ENCODE results near the gene NOMO2.
"Not testable (repeated sequence)": the region's sequence is repeated elsewhere in the genome, so short reads cannot be mapped to it uniquely, and the experiment has no call there.

Gene NOMO2

DNA sequence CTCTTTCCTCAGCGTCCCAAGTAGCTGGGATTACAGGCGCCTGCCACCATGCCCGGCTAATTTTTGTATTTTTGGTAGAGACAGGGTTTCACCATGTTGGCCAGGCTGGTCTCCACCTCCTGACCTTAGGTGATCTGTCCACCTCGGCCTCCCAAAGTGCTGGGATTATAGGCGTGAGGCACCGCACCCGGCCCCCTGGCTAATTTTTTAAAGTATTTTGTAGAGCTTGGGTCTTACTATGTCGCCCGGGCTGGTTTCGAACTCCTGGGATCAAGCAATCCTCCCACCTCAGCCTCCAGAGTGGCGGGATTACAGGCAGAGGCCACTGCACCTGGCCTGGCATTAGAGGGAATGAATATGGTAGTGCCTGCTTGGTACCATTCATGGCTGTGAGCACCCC, 33.9 kb upstream of the NOMO2 start:
- H3K36me3 ChIP-seq (ENCODE audit: insufficient read depth, low read length); H3K27ac ChIP-seq (ENCODE audit: low read length); H3K4me2 ChIP-seq (ENCODE audit: insufficient read depth, low read length); H3K9ac ChIP-seq (ENCODE audit: low read depth, low read length); DNase-seq; ATAC-seq (ENCODE audit: insufficient read depth, low read depth); H3K9me3 ChIP-seq (ENCODE audit: insufficient read depth, low read length, severe bottlenecking); H3K4me3 ChIP-seq (ENCODE audit: low read depth in 1 of 2, low read length in 2 of 2); H2AFZ ChIP-seq (ENCODE audit: low read depth, low read length); H3K79me2 ChIP-seq (ENCODE audit: insufficient read depth, low read length); H3K4me1 ChIP-seq (ENCODE audit: insufficient read depth, low read length); H3K27me3 ChIP-seq (ENCODE audit: insufficient read depth, low read length, poor library complexity); H4K20me1 ChIP-seq (ENCODE audit: insufficient read depth, low read length): not testable (repeated sequence)

DNA sequence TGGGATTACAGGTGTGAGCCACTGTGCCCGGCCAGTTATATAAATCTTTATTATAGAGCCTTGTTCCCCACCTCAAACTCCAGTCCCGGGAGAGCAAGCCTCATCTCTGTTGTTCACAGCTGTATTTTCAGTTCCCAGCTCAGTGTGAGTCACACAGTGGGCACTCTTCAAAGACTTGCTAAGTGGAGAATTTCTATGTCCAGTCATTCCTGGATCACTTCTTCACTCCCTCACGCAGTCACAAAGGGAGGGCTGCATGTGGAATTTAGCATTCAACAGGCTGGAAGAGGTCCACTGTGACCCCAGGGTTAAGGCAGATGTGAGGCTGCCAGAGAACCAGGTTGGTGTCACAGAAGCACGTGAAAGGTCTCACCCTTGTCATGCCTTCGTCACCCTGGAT, 33.0 kb upstream of the NOMO2 start:
- not testable (repeated sequence) for H3K79me2 ChIP-seq (ENCODE audit: insufficient read depth, low read length); ATAC-seq (ENCODE audit: insufficient read depth, low read depth); H4K20me1 ChIP-seq (ENCODE audit: insufficient read depth, low read length); H3K36me3 ChIP-seq (ENCODE audit: insufficient read depth, low read length); H3K4me3 ChIP-seq (ENCODE audit: low read depth in 1 of 2, low read length in 2 of 2); H3K27me3 ChIP-seq (ENCODE audit: insufficient read depth, low read length, poor library complexity); H3K27ac ChIP-seq (ENCODE audit: low read length); DNase-seq; H3K9me3 ChIP-seq (ENCODE audit: insufficient read depth, low read length, severe bottlenecking); H3K4me2 ChIP-seq (ENCODE audit: insufficient read depth, low read length); H2AFZ ChIP-seq (ENCODE audit: low read depth, low read length); H3K9ac ChIP-seq (ENCODE audit: low read depth, low read length); H3K4me1 ChIP-seq (ENCODE audit: insufficient read depth, low read length)

DNA sequence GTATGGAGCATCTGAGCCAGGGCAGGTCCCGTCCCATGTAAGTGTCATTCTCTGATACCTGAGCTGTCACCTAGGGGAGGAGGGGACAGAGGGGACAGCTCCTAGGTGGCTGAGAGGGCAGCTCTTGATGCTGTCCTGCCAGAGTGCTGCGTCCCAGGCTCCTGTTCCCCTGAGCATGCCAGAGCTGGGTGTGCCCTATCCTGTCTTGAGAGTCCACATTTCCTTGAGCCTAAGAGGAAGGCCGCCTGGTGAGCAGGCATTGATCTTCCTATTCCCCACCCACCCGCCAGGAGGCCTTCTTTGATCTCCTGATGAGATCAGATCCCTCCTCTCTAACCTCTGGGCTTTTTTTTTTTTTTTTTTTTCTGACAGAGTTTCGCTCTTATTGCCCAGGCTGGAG, 32.0 kb upstream of the NOMO2 start:
- peak; percentile 8 for DNase-seq
- ATAC-seq (ENCODE audit: insufficient read depth, low read depth): not testable (repeated sequence)

DNA sequence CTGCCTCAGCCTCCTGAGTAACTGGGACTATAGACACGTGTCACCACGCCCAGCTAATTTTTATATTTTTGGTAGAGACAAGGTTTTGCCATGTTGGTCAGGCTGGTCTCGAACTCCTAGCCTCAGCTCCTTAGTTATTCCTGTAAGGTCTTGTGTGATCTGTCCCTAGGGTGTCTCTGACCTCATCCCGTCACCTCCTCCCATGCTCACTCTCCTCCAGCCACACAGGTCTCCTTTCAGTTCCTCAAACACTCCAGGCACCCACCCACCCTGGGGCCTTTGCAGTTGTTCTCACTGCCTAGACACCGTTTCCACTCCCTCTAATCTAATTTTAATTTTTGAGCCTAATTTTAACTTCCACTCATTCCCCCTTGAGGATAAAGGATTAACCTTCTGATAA, 31.1 kb upstream of the NOMO2 start:
- not testable (repeated sequence) for H2AFZ ChIP-seq (ENCODE audit: low read depth, low read length); H4K20me1 ChIP-seq (ENCODE audit: insufficient read depth, low read length); ATAC-seq (ENCODE audit: insufficient read depth, low read depth); H3K27me3 ChIP-seq (ENCODE audit: insufficient read depth, low read length, poor library complexity); H3K9ac ChIP-seq (ENCODE audit: low read depth, low read length); H3K4me2 ChIP-seq (ENCODE audit: insufficient read depth, low read length); H3K79me2 ChIP-seq (ENCODE audit: insufficient read depth, low read length); H3K4me1 ChIP-seq (ENCODE audit: insufficient read depth, low read length); H3K36me3 ChIP-seq (ENCODE audit: insufficient read depth, low read length); H3K27ac ChIP-seq (ENCODE audit: low read length); DNase-seq; H3K4me3 ChIP-seq (ENCODE audit: low read depth in 1 of 2, low read length in 2 of 2); H3K9me3 ChIP-seq (ENCODE audit: insufficient read depth, low read length, severe bottlenecking)

More for the DNA sequence above, 32.0 kb upstream of the NOMO2 start:
- H3K9ac ChIP-seq (ENCODE audit: low read depth, low read length); H3K4me2 ChIP-seq (ENCODE audit: insufficient read depth, low read length); H3K79me2 ChIP-seq (ENCODE audit: insufficient read depth, low read length); H3K4me3 ChIP-seq (ENCODE audit: low read depth in 1 of 2, low read length in 2 of 2); H3K36me3 ChIP-seq (ENCODE audit: insufficient read depth, low read length); H3K4me1 ChIP-seq (ENCODE audit: insufficient read depth, low read length); H3K9me3 ChIP-seq (ENCODE audit: insufficient read depth, low read length, severe bottlenecking); H4K20me1 ChIP-seq (ENCODE audit: insufficient read depth, low read length); H3K27me3 ChIP-seq (ENCODE audit: insufficient read depth, low read length, poor library complexity); H2AFZ ChIP-seq (ENCODE audit: low read depth, low read length); H3K27ac ChIP-seq (ENCODE audit: low read length): not testable (repeated sequence)

DNA sequence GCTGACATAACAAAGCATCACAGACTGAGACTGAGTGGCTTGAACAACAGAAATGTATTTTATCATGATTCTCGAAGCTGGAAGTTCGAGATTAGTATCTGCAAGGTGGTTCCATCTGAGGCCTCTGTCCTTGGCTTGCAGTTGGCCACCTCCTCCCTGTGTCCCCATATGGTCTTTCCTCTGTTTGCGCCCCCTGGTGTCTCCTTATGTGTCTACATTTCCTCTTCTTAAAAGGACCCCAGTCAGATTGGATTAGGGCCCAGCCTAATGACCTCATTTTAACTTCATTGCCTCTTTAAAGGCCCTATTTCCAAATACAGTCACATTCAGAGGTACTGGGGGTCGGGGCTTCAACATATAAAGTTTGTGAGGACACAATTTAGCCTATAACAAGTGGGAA, 30.0 kb upstream of the NOMO2 start:
- H3K4me2 ChIP-seq (ENCODE audit: insufficient read depth, low read length); H3K9me3 ChIP-seq (ENCODE audit: insufficient read depth, low read length, severe bottlenecking); H3K4me1 ChIP-seq (ENCODE audit: insufficient read depth, low read length); H3K36me3 ChIP-seq (ENCODE audit: insufficient read depth, low read length); H3K9ac ChIP-seq (ENCODE audit: low read depth, low read length); H4K20me1 ChIP-seq (ENCODE audit: insufficient read depth, low read length); H3K79me2 ChIP-seq (ENCODE audit: insufficient read depth, low read length); H3K27me3 ChIP-seq (ENCODE audit: insufficient read depth, low read length, poor library complexity); H3K4me3 ChIP-seq (ENCODE audit: low read depth in 1 of 2, low read length in 2 of 2); H2AFZ ChIP-seq (ENCODE audit: low read depth, low read length); H3K27ac ChIP-seq (ENCODE audit: low read length): not testable (repeated sequence)
- peak; percentile 37 for DNase-seq
- ATAC-seq (ENCODE audit: insufficient read depth, low read depth): peak; percentile 63; the same call in 2 of the 3 replicates
- TF ChIP-seq, protein P1, sequence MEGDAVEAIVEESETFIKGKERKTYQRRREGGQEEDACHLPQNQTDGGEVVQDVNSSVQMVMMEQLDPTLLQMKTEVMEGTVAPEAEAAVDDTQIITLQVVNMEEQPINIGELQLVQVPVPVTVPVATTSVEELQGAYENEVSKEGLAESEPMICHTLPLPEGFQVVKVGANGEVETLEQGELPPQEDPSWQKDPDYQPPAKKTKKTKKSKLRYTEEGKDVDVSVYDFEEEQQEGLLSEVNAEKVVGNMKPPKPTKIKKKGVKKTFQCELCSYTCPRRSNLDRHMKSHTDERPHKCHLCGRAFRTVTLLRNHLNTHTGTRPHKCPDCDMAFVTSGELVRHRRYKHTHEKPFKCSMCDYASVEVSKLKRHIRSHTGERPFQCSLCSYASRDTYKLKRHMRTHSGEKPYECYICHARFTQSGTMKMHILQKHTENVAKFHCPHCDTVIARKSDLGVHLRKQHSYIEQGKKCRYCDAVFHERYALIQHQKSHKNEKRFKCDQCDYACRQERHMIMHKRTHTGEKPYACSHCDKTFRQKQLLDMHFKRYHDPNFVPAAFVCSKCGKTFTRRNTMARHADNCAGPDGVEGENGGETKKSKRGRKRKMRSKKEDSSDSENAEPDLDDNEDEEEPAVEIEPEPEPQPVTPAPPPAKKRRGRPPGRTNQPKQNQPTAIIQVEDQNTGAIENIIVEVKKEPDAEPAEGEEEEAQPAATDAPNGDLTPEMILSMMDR (IDR thresholded peaks at IDR 0.05; ENCODE audit: borderline replicate concordance, extremely low read depth, low read length, poor library complexity, severe bottlenecking): peak; percentile 36

DNA sequence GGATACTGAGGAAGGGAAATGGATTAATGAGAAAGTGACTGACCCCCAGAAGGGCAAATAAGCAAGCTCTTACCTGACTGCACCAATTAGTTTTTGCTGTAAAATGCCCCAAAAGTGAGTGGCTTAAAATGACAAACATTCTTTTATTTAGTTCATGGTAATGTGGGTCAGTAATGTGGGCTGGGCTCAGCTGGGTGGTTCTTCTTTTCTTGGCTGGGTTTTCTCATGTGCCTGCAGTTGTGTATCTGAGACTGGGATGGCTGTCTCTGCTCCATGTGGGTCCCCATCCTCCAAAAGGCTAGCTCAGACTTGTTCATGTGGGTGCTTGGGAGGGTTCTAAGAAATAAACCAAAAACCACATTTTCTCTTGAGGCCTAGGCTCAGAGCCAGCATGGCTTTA, 29.5 kb upstream of the NOMO2 start:
- H3K27ac ChIP-seq (ENCODE audit: low read length); H3K4me2 ChIP-seq (ENCODE audit: insufficient read depth, low read length); H3K4me3 ChIP-seq (ENCODE audit: low read depth in 1 of 2, low read length in 2 of 2); H3K27me3 ChIP-seq (ENCODE audit: insufficient read depth, low read length, poor library complexity); H3K4me1 ChIP-seq (ENCODE audit: insufficient read depth, low read length); H2AFZ ChIP-seq (ENCODE audit: low read depth, low read length); DNase-seq; H3K36me3 ChIP-seq (ENCODE audit: insufficient read depth, low read length); H4K20me1 ChIP-seq (ENCODE audit: insufficient read depth, low read length); H3K79me2 ChIP-seq (ENCODE audit: insufficient read depth, low read length); H3K9me3 ChIP-seq (ENCODE audit: insufficient read depth, low read length, severe bottlenecking); H3K9ac ChIP-seq (ENCODE audit: low read depth, low read length): not testable (repeated sequence)
- ATAC-seq (ENCODE audit: insufficient read depth, low read depth): peak; percentile 83; the same call in 2 of the 3 replicates

DNA sequence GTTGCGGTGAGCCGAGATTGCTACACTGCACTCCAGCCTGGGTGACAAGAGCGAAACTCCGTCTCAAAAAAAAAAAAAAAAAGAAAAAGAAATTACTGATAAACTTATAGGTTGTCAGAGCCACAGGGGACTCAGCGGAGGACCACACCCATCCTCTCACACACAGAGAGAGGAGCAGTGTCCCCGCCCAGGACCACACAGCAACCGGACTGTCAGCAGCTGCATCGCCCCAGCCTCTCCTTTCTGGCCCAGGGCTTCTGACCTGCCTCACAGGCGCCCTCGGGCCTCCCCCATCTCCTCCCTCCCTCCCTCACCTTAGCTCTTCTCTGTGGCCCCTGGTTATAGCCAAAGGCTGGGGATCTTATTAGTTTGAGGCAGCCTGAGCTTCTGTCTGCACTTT, 27.9 kb upstream of the NOMO2 start:
- not testable (repeated sequence) for ATAC-seq (ENCODE audit: insufficient read depth, low read depth); H3K79me2 ChIP-seq (ENCODE audit: insufficient read depth, low read length); H3K4me1 ChIP-seq (ENCODE audit: insufficient read depth, low read length); H3K36me3 ChIP-seq (ENCODE audit: insufficient read depth, low read length); H3K4me3 ChIP-seq (ENCODE audit: low read depth in 1 of 2, low read length in 2 of 2); DNase-seq; H3K27ac ChIP-seq (ENCODE audit: low read length); H4K20me1 ChIP-seq (ENCODE audit: insufficient read depth, low read length); H3K9ac ChIP-seq (ENCODE audit: low read depth, low read length); H3K27me3 ChIP-seq (ENCODE audit: insufficient read depth, low read length, poor library complexity); H3K4me2 ChIP-seq (ENCODE audit: insufficient read depth, low read length); H3K9me3 ChIP-seq (ENCODE audit: insufficient read depth, low read length, severe bottlenecking); H2AFZ ChIP-seq (ENCODE audit: low read depth, low read length)

All from DND-41 (cell line).